ENCODE measurements around the gene MACO1.

- no peak for TF ChIP-seq BACH2 (CRISPR knock-in tag; IDR thresholded peaks at IDR 0.05; ENCODE audit: borderline replicate concordance)
- no peak for TF ChIP-seq CSRNP3 (CRISPR knock-in tag; IDR thresholded peaks at IDR 0.05)
- TF ChIP-seq ZFP30 (CRISPR knock-in tag; IDR thresholded peaks at IDR 0.05), result no peak
- no peak for TF ChIP-seq ZC3H10 (CRISPR knock-in tag; IDR thresholded peaks at IDR 0.05)
- TF ChIP-seq SNAI2 (CRISPR knock-in tag; IDR thresholded peaks at IDR 0.05), result no peak
- TF ChIP-seq ZNF70 (CRISPR knock-in tag; IDR thresholded peaks at IDR 0.05), result no peak
- TF ChIP-seq ARNTL (CRISPR knock-in tag; IDR thresholded peaks at IDR 0.05; ENCODE audit: borderline replicate concordance, low read depth), result no peak
- no peak for TF ChIP-seq ESRRG (CRISPR knock-in tag; IDR thresholded peaks at IDR 0.05)
- no peak for TF ChIP-seq GLIS3 (CRISPR knock-in tag; IDR thresholded peaks at IDR 0.05)
- no peak for TF ChIP-seq PATZ1 (CRISPR knock-in tag; IDR thresholded peaks at IDR 0.05; ENCODE audit: borderline replicate concordance)
- no peak for TF ChIP-seq TOX (CRISPR knock-in tag; IDR thresholded peaks at IDR 0.05; ENCODE audit: borderline replicate concordance)
Measured at GRCh38 chr1:25500694-25501093, 70.0 kb downstream of the MACO1 start.

Data from SK-N-SH treated with all-trans-retinoic acid at 6 μM for 48 hours (cell line).